T47D (cell line): ENCODE measurements around the gene SHFL.

Source experiments
- DNase-seq, 2 experiments: peaks; one replicate each; pipeline versions ENCODE4 v3.0.0 to v3.0.0-alpha.2; 2011 to 2012; ENCODE audit warnings: low read depth in 1 of 2, low spot score in 1 of 2
- JUND ChIP-seq: IDR thresholded peaks from 2 replicates; pipeline ENCODE4 v1.6.1; 2012; ENCODE audit warnings: low read depth
- in situ Hi-C: cut with HindIII; loops from 2 replicates; pipeline ENCODE4 v1.10.0; 2016; ENCODE audit warnings: low sequenced_read_pairs, low pct_unique_long_range_greater_than_20kb

The SHFL gene

DNA sequence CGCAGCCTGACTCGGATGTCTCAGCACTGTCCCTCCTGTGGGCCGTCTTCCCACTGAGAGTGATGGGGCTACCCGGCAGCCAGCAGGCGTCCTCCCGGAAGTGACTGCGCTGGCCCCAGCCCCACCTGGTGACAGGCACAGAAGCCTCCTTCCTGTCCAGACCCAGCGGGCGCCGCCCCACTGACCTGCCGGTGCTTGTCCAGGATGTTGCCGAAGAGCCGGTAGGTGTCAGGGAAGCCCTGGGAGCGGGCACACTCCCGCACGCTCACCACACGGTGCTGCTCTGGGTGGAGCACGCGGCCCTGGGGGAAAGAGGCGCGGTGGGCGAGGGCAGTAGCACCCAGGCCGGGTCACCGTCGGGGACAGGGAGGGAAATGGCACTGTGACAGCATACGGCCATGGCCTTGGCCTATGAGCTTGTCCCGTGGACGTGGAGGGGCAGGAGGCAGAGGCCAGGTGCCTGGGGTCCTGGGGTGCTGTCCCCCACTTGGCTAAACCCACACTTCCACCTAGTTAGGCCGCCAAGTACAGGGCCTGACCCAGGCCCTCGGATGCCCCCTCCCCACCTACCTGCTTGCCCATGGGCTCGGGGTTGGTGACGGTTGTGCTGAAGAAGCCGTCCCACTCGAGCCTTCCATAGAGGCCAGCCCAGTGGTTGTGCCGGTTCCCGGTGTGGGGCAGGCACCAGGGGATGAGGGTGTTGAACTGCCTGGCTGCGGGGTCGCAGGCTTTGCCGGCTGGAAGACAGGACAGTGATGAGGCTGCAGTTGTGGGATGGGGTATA is 49.6 kb downstream of the SHFL start:
- no peak for DNase-seq
- TF ChIP-seq JUND, result no peak

DNA sequence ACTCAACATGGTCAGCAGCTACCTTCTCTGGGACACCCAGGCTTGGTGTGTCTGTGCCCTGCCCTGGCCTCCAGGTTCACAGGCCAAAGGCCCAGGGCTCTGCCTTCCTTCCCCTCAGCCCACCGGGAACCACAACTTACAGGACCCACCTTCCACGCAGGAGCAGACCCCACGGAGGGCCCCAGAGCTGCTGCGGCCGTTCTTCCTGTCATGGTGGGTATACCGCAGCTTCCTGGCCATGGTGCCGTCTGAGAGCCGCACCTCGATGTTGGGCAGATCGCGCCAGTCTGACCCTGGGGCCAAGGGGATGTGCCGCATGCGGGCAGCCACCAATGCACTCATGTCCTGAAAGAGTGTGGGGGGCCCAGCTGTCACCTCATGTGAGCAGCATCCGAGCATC is 50.8 kb downstream of the SHFL start:
- in situ Hi-C loops, result no loop called here
- no peak for TF ChIP-seq JUND
- no peak for DNase-seq

More for the DNA sequence above, 49.6 kb downstream of the SHFL start:
- in situ Hi-C loops, result no loop called here

DNA sequence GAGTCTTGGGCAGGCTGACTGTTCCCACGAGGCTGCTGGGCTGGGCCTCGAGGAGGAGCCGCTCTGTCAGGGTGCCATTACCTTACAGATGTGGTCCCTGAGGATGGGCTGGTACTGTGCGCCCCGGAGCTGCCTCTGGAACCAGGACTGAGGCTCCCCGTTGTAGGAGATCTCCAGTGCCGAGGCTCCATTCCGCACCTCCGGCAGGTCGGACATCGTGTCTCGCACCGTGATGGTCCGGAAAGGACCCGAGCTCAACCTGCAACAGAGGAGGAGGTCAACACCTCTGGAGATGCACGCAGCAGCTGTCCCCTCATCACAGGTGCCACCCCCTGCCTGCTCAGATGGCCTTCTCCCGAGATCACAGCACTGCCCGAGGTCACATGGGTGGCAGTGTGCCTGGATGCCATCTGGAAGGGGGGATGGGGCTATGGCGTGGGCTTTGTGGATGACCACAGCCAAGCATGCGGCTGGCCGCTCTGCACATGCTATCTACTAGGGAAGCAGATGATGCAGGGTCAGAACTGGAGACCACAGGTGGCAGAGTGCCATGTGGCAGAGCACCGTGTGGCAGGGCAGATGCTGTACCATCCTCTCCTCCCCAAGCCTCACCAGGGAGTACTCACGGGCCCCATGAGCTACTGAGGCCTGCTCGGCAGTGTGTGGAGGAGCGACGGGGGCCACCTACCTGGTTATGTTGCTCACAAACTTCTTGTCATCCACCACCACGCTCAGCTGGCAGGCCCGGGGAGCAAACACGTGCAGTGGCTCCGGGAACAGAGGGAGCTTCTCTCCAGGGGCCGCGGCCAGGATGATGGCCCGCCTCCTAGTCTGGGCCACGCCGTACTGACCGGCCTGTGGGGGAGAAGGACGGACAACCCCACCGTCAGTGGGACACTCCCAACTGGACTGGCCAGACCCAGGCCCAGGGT is 51.9 kb downstream of the SHFL start:
- in situ Hi-C loops, result no loop called here
- DNase-seq, result no peak
- TF ChIP-seq JUND, result no peak

DNA sequence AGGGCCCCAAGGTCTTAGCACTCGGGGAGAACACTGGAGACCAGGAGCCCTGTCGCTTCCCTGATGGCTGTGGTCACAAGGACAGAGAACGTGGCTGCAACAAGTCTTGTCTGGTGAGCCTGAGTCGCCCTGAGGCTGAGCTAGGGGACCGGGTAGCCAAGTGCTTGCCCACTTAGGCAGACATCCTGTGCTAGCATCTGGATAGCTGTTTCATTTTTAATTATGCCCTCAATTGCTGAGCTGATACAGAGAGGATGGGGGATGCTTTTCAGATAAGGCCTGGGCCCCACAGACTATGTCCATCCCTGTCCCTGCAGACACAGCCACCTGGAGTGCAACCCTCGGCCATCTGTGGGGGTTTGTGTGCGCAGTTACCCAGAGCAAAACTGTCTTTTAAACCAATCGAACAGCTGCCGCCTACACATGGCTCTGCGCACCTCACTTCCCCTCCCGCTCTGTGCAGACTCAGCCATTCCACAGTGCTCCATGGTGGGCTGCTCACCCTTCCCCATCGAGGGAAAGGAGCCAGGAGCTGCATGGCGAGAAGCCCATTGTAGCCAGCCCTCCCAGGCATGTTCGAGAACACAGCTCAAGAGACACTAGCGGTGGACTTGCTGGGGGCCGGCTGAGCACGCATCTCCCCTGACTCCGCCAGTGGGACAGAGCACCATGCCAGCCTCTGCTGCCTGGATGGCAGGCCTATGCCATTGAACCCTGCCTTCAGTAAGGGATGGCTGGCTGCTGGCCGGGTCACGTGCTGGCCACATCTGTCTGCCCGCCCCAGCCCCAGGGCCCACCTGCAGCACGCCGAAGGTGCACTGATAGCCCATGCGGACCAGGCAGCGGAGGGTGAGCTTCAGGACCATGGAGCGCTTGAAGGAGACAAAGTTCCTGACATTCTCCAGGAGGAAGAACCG is 53.0 kb downstream of the SHFL start:
- in situ Hi-C loops, result no loop called here
- DNase-seq, result no peak
- TF ChIP-seq JUND, result no peak

DNA sequence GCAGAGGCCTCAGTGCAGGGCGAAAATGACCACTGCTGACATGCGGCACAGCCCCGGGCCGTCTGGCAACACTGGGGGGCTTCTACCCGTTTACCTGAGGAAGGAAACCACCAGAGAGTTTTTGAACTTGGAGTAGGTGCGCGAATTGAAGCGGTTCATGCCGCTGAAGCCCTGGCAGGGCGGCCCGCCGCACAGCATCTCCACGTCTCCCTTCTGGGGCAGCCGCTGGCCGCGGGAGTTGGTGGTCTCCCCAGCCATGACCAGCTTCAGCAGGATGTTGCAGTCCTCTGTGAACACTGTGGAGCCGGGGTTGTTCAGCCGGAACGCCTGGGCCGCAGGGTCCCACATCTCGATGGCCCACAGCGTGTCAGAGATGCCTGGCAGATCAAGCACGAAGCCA is 53.8 kb downstream of the SHFL start:
- in situ Hi-C loops, result no loop called here
- TF ChIP-seq JUND, result no peak
- no peak for DNase-seq

DNA sequence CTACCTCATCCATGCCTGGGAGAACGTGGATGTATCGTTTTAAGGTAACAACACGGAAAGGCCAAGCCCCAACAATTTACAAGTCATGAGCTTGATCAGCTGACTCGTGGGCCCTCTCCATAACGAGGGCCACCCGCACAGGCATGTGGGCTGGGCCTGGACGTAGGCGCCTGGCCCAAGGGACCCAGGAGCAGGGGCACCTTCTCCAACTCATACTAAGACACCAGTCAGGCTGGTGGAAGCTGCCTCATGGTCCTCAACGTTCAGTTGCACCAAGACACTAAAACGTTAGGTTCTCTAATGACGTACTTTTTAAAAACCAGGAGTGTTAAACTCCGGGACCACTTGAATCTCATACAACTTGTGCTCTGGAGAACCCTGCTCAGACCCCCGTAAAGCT is 55.4 kb downstream of the SHFL start:
- in situ Hi-C loops, result no loop called here
- TF ChIP-seq JUND, result no peak
- DNase-seq, result no peak

DNA sequence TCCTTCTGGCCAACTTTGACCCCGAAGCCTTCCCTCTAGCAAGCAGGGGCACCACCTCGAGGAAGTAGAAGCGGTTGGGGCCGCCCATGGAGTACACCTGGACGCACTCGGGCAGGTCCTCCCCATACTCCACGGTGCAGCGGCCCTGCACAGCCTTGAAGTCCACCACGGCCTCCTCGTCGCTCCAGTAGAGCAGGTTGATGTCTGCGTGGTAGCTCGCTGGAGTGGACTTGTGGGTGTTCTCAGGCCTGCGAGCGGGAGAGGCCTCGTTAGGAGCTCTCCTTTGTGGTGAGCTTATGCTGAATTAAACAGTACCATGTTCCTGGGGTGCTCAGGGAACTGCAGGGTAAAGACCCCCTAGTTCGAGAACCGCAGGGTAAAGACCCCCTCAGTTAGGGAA is 55.9 kb downstream of the SHFL start:
- no peak for DNase-seq
- TF ChIP-seq JUND, result no peak
- in situ Hi-C loops, result no loop called here
